Bone marrow (tissue), 2 donors: Measurements from ENCODE around the gene KCNA2.

Experiments
- DNase-seq, 2 donors: peaks; one replicate each; lab custom pipeline; 2025; lab: John Stamatoyannopoulos, UW

Gene KCNA2

DNA sequence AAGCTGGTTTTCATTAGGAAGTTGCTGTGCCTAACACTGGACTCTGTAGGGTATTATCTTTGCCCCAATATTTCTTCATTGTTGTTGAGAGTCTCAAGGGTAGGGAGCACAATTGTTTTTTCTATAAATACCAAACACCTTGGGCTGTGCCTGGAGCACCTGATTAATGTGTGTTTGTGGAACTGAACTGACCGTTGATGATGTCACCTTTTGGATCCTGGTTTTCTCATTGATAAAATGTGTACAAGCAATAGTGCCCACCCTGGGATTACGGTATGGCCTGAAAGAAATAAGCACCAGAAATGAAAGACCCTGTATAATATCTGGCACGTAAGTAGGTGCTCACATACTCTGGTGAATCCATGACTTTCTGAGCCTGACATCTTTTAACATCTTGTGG, 39.3 kb downstream of the KCNA2 start:
- no peak for DNase-seq

DNA sequence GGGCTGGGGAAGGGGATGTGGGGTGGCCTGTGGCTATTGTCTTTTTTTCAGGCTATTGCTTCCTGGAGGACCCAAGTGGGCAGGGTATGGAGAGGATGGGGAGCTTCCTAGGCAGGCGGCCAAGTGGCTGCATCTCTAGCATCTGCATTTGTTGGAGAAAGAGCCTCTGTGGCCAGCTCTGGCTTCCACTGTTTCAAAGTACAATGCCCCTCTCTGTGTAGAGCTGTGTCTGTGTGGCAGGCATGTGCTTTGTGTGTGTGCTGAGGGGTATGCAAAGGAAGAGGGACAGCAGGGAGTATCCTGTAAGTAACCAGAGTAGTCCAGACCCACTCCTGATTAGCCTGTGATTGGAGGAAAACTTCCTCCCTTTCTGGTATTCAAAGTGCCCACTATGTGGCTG, 40.6 kb downstream of the KCNA2 start:
- no peak for DNase-seq

DNA sequence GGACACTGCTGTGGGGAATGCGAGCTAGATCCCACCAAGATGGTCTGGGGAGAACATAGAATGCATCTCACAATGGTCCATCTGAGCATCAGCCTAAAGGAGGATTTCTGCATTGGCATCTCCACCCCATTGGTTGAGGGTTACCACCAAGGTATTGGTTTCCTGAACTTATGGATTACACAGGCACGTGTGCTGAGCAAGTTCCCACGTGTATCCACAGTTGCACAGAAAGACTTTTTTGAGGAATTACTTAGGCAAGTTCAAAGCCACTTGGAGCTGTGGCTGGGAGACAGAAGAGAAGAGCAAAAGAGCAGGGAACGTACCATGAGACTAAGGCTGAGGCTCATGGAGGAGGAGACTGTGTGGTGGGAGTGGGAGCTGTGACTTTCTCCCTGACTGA, 43.1 kb downstream of the KCNA2 start:
- DNase-seq = no peak

DNA sequence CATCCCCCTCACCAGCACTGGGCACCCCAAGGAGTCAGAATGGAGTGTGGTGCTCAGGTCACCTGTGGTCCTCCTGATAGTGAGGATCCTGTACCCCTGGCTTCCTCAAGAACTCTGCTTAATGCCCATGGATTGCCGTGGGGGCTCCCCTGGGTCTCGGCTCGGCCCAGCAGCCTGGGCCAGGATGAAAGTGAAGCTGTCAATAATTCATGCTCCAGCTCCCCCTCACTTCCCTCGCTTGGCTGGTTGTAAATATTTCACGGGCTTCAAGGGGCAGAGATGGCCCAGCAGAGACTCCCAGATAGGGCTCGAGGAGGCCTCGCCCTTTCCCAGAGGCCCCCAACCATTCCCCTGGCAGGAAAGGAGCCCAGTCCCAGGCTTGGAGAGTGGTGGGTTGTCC, 44.6 kb downstream of the KCNA2 start:
- DNase-seq = no peak

DNA sequence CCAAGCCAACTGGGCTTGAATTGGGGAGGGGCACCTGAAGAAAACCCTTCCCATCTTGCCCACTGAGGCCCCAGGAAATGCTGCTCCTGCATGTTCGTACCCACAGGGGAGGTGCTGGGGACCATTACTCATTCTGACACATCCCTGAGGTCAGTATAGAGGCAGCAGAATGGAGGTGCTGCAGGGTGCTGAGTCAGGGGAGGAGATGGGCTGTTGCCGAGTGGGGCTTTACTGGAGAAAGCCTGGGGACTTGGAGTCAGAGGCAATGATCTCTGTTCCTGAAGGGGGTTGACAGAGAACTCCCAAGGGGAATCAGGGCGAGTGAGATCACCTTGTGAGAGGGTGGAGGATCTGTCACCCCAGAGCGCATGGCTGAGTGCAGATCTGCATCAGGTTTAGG, 47.0 kb downstream of the KCNA2 start:
- DNase-seq = no peak

DNA sequence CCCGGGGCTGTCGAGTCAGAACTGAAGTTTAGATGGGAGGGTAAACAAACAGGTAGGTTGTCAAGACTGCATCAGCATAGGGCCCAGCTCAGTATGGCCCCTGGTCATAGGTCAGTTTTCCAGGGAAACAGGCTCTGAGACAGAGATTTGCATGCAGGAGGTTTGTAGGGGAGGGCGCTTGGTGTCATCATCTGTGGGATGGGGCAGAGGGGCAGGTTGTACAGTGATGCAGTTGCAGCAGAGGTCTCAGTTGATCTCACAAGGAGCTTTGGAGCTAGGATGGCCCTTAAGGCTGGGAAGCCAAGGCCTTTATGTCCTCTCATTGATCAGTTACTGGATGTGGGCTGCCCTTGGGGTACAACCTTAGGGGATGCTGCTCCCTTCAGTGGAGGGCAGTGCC, 48.7 kb downstream of the KCNA2 start:
- DNase-seq = no peak

DNA sequence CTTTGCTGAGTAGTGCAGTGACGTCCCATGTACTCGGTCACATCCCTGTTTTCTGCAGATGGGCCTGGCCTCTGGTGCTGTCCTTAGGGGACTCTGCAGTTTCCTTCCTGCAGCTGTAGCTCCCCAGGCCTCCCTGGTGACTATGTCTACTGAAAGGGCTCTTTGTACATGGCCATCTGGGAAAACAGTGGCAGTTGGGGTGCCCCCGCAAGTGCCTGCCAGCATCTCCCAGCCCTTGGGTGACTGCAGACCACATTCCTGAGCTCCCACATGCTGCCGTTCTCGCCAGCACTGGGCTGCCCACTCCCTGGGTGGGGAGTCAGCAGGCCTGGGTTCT, 49.7 kb downstream of the KCNA2 start:
- DNase-seq = no peak

DNA sequence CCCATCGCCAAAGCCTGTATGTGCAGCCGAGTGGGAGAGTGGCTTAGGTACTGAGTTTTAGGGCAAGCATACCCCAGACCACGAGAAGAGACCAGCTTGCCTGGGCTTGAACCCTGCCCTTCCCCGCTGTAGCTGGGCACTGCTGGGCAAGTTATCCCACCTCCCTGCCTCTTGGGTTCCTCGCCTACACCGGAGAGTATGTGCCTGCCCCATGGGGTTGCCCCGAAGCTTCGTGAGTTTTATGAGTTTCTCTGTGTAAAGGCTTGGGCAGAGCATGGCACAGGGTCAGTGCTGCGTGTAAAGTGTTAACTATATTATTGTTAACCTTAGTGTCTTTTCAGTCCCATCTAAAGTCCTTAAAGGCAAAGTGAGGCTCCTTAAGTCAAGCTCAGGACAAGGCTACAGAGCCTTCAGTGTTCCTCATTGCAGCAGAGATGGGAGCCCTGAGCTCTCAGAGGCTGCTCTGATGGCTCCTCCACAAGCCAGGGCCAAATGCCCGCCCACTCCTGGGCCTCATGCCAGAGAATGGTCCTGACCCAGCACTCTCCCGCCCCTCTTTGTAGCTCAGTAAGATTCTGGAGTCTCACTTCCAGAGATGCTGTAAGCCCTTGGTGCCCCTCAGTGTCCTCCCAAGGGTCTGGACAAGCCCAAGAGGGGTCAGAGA, 50.2 kb downstream of the KCNA2 start:
- DNase-seq = no peak

DNA sequence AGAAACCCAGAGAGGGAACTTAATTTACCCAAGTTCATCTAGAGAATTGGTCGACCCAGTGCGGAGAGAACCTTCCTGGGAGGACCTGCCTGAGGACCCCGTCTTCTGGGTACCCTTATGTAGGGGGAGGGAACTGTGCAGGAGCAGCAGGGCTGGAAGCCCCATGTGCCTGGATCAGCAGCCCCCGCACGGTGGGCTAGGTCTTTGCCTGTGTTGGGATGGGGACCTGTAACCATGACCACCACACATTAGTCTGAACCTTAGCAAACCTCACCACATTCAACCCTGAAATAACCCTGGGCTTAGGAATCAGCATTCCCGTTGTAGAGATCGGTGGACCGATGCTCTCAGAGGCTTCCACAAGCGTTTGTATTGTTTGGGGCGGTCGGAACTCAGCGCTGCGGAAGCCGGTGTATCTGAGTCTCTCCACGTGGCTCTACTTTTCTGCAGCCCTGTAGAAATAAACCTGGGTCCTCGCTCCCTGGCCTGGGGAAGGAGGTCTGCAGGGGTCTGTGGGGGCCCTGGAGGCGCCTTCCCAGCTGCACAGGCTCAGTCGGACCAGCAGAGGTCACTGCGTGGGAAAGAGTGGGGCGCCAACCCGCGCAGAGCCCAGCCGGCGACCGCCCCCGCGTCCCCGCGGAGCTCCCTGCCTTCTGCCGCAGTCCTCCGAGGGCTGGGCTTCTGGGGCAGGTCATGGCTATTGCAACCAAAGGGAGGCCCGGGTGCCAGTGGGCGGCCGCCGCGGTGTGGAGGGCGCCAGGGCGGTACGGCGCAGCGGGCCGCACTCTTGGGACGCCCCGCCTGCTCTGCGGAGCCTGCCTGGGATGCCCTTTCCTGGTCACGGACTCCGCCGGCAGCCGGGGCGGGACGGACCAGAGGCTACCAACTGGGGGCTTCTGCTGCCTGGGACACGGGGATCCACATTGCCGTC, 51.0 kb downstream of the KCNA2 start:
- DNase-seq = peak in 1 of 2 donors; percentile 5

DNA sequence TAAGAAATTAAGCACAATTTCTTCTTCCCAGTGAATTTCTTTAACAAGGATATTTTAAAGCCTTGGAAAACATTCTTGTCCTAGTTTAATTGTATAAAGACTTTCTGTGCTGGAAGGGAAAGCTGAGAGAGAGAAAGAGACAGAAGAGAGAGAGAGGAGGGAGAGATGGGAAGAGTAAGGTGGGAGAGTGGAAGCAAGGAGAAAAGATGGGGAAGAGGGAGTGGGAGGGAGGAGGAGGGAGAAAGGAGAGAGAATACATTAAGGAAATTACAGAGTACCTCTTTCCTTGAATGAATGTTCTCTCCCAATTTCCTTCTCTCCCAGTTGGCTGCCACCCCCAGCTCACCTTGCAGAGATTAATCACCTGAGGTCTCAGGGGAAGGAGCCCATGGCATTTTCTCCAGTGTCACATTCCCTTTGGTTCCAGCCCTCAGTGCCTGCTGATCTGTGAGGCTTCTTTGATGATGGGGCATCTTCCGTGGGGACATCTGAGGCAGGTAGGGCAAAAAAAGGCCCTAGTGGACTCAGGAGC, 54.8 kb downstream of the KCNA2 start:
- no peak for DNase-seq

DNA sequence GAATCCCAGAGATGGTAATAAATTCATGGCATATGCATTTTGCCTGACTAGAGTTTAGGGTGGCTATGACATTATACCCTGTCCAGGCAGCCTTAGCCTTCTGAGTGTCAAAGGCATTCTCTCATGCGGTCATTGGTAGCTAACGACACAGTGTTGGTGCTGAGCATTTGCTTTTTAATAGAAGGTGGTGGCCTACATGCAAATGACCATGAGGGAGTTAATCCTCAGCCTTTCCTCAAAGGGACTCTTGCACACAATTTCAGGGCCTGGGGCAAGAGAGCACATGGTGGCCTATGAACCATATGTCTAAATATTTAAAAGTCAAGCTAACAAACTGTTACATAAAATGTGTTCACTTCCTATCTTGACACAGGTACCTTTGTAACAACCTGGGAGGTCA, 56.3 kb downstream of the KCNA2 start:
- DNase-seq = no peak

DNA sequence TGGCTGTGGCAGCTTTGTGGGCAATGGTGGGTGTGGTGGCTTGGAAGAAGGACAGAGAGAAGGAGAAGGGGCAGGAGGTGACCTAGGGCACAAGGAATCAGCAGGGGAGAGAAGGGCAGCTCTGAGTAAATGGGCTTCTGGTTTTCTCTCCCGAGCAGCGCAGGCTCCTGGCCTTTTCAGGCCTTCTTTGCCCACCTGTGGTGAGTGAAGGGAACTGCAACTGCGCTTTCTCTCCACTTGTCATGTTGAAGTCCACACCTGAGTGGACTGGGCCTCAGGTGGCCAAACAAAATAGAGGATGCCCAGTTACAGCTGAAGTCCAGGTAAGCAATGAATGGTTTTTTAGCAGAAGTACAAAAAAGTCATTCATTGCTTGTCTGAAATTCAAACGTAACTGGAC, 57.8 kb downstream of the KCNA2 start:
- no peak for DNase-seq

DNA sequence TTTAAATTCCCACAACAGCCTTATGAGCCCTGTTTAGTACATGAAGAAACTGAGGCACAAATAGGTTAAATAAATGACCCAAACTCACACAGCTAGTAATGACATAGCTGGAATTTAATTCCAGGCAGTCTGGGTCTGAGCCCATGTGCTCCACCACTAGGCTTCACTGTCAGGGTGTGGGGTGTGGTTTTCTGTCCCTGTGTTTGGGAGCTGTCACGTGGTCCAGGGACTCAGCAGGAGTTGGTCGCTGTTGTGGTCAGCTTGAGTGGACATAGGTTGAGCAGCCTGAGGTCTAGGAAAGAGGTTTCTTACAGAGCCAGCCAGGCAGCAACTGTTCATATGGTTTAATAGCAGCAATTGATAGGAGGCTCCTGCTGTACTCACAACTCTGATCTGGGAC, 59.1 kb downstream of the KCNA2 start:
- no peak for DNase-seq

DNA sequence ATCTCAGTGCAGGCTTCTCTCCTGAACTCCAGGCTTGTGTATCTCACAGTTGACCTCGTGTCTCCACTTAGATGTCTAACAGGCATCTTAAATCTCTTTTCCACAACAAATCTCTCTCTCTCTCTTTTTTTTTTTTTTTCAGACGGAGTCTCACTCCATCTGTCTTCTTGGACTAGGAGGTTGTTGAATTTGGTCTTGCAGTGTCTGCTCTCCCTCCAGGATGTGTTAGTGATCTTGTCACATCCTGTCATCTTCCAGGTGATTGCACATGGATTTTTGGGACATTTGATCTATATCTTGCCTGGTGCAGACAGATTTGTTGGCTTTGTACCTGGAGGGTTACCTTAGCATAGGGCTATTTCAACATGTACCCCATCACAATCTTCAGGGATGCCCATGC, 60.7 kb downstream of the KCNA2 start:
- no peak for DNase-seq

DNA sequence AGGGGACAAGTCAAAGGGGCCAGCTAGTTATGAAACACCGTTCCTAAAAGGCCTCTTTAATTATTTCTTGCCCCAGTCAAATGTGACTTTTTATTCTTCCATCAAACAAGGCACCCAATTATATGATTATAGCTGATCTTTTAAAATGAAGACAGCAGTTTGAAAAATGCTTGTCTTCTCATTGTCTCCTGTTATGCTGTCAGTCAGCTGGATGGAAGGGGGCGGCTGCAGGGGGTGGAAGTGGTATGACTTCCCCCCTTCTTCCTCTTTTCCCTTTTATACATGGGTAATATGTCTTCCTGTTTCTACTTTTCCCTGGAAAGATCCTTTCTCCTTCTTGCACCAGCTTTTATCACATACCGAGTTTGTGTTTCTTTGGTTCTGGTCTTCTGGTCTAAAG, 61.4 kb downstream of the KCNA2 start:
- no peak for DNase-seq
